K562 (cell line): ENCODE results near the gene SIGLEC5. TPM values are rescaled to one million over a fixed set of nuclear protein-coding genes. Genes with fewer than 3 reads are reported as not detected.

ENCODE experiments used
- CTBP1 ChIP-seq: fragments of 450-650 bp; IDR thresholded peaks from 2 replicates; pipeline ENCODE4 v1.6.1; 2016; ENCODE audit warnings: borderline replicate concordance
- ESRRA ChIP-seq: fragments of 450-650 bp; IDR thresholded peaks from 2 replicates; pipeline ENCODE4 v1.6.1; 2014; ENCODE audit warnings: low read depth, mild to moderate bottlenecking, moderate library complexity, borderline replicate concordance
- FOSL1 ChIP-seq: fragments of 200-800 bp; sonication (Bioruptor generic); conservative IDR thresholded peaks from 2 replicates; pipeline ENCODE4 v1.6.1; 2016; ENCODE audit warnings: missing genetic modification characterization, missing compliant biosample characterization
- FOXJ3 ChIP-seq: sonication (generic); formaldehyde crosslinking; IDR thresholded peaks from 2 replicates; pipeline ENCODE4 v1.4.0; 2020; ENCODE audit warnings: mild to moderate bottlenecking, missing genetic modification reagents
- FUS ChIP-seq: fragments of 200-400 bp; formaldehyde crosslinking; optimal IDR thresholded peaks from 2 replicates; pipeline ENCODE3; 2017; ENCODE audit warnings: low read depth, low read length
- MBD2 ChIP-seq: sonication (generic); IDR thresholded peaks from 2 replicates; pipeline ENCODE4 v1.6.1; 2016; ENCODE audit warnings: low read depth, borderline replicate concordance
- NFATC3 ChIP-seq: fragments of 450-650 bp; IDR thresholded peaks from 2 replicates; pipeline ENCODE4 v1.6.1; 2017; ENCODE audit warnings: mild to moderate bottlenecking
- NONO ChIP-seq, 2 experiments: fragments of 200-400 bp in 1 of 2; fragments of 450-650 bp in 1 of 2; formaldehyde crosslinking in 1 of 2; IDR thresholded peaks; 2 replicates each; pipeline ENCODE4 v1.6.1; 2017; ENCODE audit warnings: low read depth in 2 of 2, mild to moderate bottlenecking in 2 of 2, moderate library complexity in 2 of 2, low read length in 1 of 2
- RBFOX2 ChIP-seq: fragments of 200-400 bp; formaldehyde crosslinking; IDR thresholded peaks from 2 replicates; pipeline ENCODE4 v1.6.1; 2017; ENCODE audit warnings: low read depth, mild to moderate bottlenecking, low read length, moderate library complexity
- RBM17 ChIP-seq: fragments of 200-400 bp; formaldehyde crosslinking; IDR thresholded peaks from 2 replicates; pipeline ENCODE4 v1.6.1; 2017; ENCODE audit warnings: low read depth, mild to moderate bottlenecking, low read length, borderline replicate concordance
- SAFB ChIP-seq: fragments of 200-400 bp; formaldehyde crosslinking; IDR thresholded peaks from 2 replicates; pipeline ENCODE4 v1.6.1; 2017; ENCODE audit warnings: low read depth, low read length, borderline replicate concordance
- SMAD4 ChIP-seq: fragments of 250-450 bp; sonication (Bioruptor Pico); conservative IDR thresholded peaks from 2 replicates; pipeline ENCODE4 v1.8.0; 2021; ENCODE audit warnings: inconsistent platforms, mild to moderate bottlenecking, moderate library complexity
- ZNF282 ChIP-seq: sonication (generic); formaldehyde crosslinking; IDR thresholded peaks from 2 replicates; pipeline ENCODE4 v1.8.1; 2023; ENCODE audit warnings: missing genetic modification reagents
- polyA plus RNA-seq, 8 experiments: library from polyadenylated mRNA; depleted of rRNA in 4 of 8; stranded (reverse) in 5 of 8; unstranded in 3 of 8; fragments of >200 nt; fragmentation: Nextera tagmentation in 2 of 8; fragmentation: Illumina TruSeq in 1 of 8; extraction: Ambion mirVana in 2 of 8; extraction: Trizol in 1 of 8; gene quantifications; 2 replicates each; pipeline versions ENCODE4 v1.2.1 to v1.2.3, GENCODE V29; 2011 to 2014; ENCODE audit warnings: inconsistent platforms in 1 of 8, missing spikeins in 1 of 8
- total RNA-seq, 7 experiments: library from RNA; depleted of rRNA in 6 of 7; stranded (reverse); fragments of >200 nt in 6 of 7; fragmentation: Illumina TruSeq in 2 of 7; extraction: Trizol in 2 of 7; gene quantifications; 2 replicates each; pipeline versions ENCODE4 v1.2.1 to v1.2.3, GENCODE V29; 2011 to 2021; ENCODE audit warnings: low replicate concordance in 1 of 7
- TF ChIP-seq, protein P1 (sequence below): sonication (generic); formaldehyde crosslinking; IDR thresholded peaks from 2 replicates; pipeline ENCODE4 v1.8.0; 2023; ENCODE audit warnings: mild to moderate bottlenecking, missing genetic modification reagents
- TF ChIP-seq, protein P2 (sequence below): sonication (generic); formaldehyde crosslinking; IDR thresholded peaks from 2 replicates; pipeline ENCODE4 v1.5.0; 2020; ENCODE audit warnings: missing genetic modification reagents
- TF ChIP-seq, protein P3 (sequence below), 2 experiments: fragments of 450-650 bp; IDR thresholded peaks; 2 replicates each; pipeline ENCODE4 v1.6.1; 2018; ENCODE audit warnings: mild to moderate bottlenecking in 2 of 2, low read depth in 1 of 2; ENCODE audit not compliant: partially characterized antibody in 2 of 2
- TF ChIP-seq, protein P4 (sequence below): IDR thresholded peaks from 2 replicates; pipeline ENCODE4 v1.6.1; 2012; ENCODE audit warnings: low read depth, low read length, improper control_type of control experiment, borderline replicate concordance
- TF ChIP-seq, protein P5 (sequence below): fragments of 450-650 bp; formaldehyde crosslinking; IDR thresholded peaks from 2 replicates; pipeline ENCODE4 v1.4.0; 2022; ENCODE audit warnings: missing genetic modification characterization

The SIGLEC5 gene
- total and polyA plus RNA-seq, 9 of the 15 experiments (the other 6 are each of a cell fraction or from before 2014, with no cell fraction given) = 0.14 TPM; not detected in 8

- TF ChIP-seq NONO (IDR thresholded peaks at IDR 0.05; ENCODE audit: low read depth in 2 of 2, low read length in 1 of 2) (no peak), SAFB (no peak), MBD2 (no peak), ZNF282 (CRISPR knock-in tag) (no peak; the same call in 1 of the 2 replicates), RBFOX2 (no peak), ESRRA (peak; percentile 34; the same call in 1 of the 2 replicates), NFATC3 (no peak), SMAD4 (CRISPR knock-in tag) (peak; percentile 76), FUS (no peak), FOSL1 (tag) (no peak), RBM17 (no peak), FOXJ3 (CRISPR knock-in tag) (peak; percentile 47; the same call in 1 of the 2 replicates), CTBP1 (peak; percentile 60; the same call in 1 of the 2 replicates)
- TF ChIP-seq, protein P1, sequence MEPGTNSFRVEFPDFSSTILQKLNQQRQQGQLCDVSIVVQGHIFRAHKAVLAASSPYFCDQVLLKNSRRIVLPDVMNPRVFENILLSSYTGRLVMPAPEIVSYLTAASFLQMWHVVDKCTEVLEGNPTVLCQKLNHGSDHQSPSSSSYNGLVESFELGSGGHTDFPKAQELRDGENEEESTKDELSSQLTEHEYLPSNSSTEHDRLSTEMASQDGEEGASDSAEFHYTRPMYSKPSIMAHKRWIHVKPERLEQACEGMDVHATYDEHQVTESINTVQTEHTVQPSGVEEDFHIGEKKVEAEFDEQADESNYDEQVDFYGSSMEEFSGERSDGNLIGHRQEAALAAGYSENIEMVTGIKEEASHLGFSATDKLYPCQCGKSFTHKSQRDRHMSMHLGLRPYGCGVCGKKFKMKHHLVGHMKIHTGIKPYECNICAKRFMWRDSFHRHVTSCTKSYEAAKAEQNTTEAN (CRISPR knock-in tag) = peak; percentile 83
- TF ChIP-seq, protein P2, sequence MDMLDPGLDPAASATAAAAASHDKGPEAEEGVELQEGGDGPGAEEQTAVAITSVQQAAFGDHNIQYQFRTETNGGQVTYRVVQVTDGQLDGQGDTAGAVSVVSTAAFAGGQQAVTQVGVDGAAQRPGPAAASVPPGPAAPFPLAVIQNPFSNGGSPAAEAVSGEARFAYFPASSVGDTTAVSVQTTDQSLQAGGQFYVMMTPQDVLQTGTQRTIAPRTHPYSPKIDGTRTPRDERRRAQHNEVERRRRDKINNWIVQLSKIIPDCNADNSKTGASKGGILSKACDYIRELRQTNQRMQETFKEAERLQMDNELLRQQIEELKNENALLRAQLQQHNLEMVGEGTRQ (CRISPR knock-in tag) = peak; percentile 8; the same call in 1 of the 2 replicates
- TF ChIP-seq, protein P3, sequence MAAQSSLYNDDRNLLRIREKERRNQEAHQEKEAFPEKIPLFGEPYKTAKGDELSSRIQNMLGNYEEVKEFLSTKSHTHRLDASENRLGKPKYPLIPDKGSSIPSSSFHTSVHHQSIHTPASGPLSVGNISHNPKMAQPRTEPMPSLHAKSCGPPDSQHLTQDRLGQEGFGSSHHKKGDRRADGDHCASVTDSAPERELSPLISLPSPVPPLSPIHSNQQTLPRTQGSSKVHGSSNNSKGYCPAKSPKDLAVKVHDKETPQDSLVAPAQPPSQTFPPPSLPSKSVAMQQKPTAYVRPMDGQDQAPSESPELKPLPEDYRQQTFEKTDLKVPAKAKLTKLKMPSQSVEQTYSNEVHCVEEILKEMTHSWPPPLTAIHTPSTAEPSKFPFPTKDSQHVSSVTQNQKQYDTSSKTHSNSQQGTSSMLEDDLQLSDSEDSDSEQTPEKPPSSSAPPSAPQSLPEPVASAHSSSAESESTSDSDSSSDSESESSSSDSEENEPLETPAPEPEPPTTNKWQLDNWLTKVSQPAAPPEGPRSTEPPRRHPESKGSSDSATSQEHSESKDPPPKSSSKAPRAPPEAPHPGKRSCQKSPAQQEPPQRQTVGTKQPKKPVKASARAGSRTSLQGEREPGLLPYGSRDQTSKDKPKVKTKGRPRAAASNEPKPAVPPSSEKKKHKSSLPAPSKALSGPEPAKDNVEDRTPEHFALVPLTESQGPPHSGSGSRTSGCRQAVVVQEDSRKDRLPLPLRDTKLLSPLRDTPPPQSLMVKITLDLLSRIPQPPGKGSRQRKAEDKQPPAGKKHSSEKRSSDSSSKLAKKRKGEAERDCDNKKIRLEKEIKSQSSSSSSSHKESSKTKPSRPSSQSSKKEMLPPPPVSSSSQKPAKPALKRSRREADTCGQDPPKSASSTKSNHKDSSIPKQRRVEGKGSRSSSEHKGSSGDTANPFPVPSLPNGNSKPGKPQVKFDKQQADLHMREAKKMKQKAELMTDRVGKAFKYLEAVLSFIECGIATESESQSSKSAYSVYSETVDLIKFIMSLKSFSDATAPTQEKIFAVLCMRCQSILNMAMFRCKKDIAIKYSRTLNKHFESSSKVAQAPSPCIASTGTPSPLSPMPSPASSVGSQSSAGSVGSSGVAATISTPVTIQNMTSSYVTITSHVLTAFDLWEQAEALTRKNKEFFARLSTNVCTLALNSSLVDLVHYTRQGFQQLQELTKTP (IDR thresholded peaks at IDR 0.05; ENCODE audit: low read depth in 1 of 2, partially characterized antibody in 2 of 2) = peak in 1 of 2 experiments; percentile 98
- TF ChIP-seq, protein P4, sequence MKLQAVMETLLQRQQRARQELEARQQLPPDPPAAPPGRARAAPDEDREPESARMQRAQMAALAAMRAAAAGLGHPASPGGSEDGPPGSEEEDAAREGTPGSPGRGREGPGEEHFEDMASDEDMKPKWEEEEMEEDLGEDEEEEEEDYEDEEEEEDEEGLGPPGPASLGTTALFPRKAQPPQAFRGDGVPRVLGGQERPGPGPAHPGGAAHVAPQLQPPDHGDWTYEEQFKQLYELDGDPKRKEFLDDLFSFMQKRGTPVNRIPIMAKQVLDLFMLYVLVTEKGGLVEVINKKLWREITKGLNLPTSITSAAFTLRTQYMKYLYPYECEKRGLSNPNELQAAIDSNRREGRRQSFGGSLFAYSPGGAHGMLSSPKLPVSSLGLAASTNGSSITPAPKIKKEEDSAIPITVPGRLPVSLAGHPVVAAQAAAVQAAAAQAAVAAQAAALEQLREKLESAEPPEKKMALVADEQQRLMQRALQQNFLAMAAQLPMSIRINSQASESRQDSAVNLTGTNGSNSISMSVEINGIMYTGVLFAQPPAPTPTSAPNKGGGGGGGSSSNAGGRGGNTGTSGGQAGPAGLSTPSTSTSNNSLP = no peak
- TF ChIP-seq, protein P5, sequence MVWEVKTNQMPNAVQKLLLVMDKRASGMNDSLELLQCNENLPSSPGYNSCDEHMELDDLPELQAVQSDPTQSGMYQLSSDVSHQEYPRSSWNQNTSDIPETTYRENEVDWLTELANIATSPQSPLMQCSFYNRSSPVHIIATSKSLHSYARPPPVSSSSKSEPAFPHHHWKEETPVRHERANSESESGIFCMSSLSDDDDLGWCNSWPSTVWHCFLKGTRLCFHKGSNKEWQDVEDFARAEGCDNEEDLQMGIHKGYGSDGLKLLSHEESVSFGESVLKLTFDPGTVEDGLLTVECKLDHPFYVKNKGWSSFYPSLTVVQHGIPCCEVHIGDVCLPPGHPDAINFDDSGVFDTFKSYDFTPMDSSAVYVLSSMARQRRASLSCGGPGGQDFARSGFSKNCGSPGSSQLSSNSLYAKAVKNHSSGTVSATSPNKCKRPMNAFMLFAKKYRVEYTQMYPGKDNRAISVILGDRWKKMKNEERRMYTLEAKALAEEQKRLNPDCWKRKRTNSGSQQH (CRISPR knock-in tag) = 0 out of 2 replicates have a peak, but pooled peaks have one; percentile 29
These were observed 22.2 kb downstream of the SIGLEC5 start (continued) for GRCh38 chr19:51607920-51608562.
